K562 treated with DMSO at 1 percent for 48 hours (cell line): ENCODE measurements around the gene BPIFA3. TPM values are rescaled to one million over a fixed set of nuclear protein-coding genes. Genes with fewer than 3 reads are reported as not detected.

ENCODE experiments used
- total RNA-seq: library from RNA; unstranded; fragments of 300-600 nt; gene quantifications from 2 replicates; pipeline ENCODE4 v1.2.3, GENCODE V29; 2022; ENCODE audit warnings: low replicate concordance; ENCODE audit errors: extremely low read depth

BPIFA3 gene
- not detected in 2 replicates for total RNA-seq

GRCh38 chr20:33217052-33217451 lies at the start of gene BPIFA3:
BPIFA3 (plus strand) TSS chr20:33217352; CDS start chr20:33217537, 185 bp downstream.

DNA sequence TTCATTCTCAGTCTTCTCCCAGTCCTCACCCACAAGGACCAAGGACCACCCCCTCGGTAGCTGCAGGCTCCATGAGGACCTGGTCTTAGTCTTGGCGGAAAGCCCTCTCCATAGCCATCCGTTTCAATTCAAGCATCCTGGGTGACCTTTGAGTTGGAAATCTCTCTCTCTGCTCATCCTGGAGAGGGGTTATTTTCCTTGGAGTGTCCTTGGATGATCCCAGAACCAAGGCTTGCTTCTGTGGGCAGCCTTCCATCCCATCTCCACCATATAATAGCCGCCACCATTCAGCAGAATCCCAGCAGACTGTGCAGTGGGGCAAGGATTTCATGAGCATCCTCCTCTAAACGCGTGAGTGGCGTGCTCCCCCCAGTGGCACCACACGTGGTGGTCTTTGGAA lies 49.3 kb upstream of the BPIFA3 start, which contains the start of gene BPIFA2:
Gene BPIFA2 (plus strand): TSS at position 301 of the 400 bp plus-strand sequence. CDS start 987 bp downstream, outside the sequence.

GRCh38 chr20:33235696-33236095 lies 18.5 kb downstream of the BPIFA3 start, which contains the start of gene BPIFA1:
BPIFA1 (plus strand) TSS chr20:33235996; CDS start chr20:33237712, 1,716 bp downstream.

Other genes starting within 250 kb of the BPIFA3 start
- gene SUN5, start 212.9 kb upstream of the BPIFA3 start, total RNA-seq = not detected in 2 replicates
- not detected in 2 replicates for gene BPIFB2, start 209.6 kb upstream of the BPIFA3 start, total RNA-seq
- not detected in 2 replicates for gene BPIFB6, start 185.7 kb upstream of the BPIFA3 start, total RNA-seq
- not detected in 2 replicates for gene BPIFB3, start 163.4 kb upstream of the BPIFA3 start, total RNA-seq
- gene BPIFB4, start 137.7 kb upstream of the BPIFA3 start, total RNA-seq = not detected in 2 replicates
- gene BPIFA2, start 49.2 kb upstream of the BPIFA3 start, total RNA-seq = not detected in 2 replicates
- not detected in 2 replicates for gene BPIFA1, start 18.6 kb downstream of the BPIFA3 start, total RNA-seq
- not detected in 2 replicates for gene BPIFB1, start 65.9 kb downstream of the BPIFA3 start, total RNA-seq
- not detected in 2 replicates for gene CDK5RAP1, start 184.2 kb downstream of the BPIFA3 start, total RNA-seq
- gene SNTA1, start 226.4 kb downstream of the BPIFA3 start, total RNA-seq = not detected in 2 replicates